PFSK-1 (cell line): ENCODE measurements around the gene S1PR2.

Source experiments
- POLR2AphosphoS5 ChIP-seq: IDR thresholded peaks from 2 replicates; pipeline ENCODE4 v1.6.1; 2012; ENCODE audit warnings: low read depth, mild to moderate bottlenecking, control low read depth, low read length, moderate library complexity
- TF ChIP-seq, protein P1 (sequence below), 2 experiments: IDR thresholded peaks; 2 replicates each; pipeline versions ENCODE4 v1.6.1 to v1.8.0; 2011 to 2012; ENCODE audit warnings: low read depth in 2 of 2, low read length in 2 of 2, control low read depth in 1 of 2, inconsistent platforms in 1 of 2, mild to moderate bottlenecking in 1 of 2, moderate library complexity in 1 of 2; ENCODE audit not compliant: insufficient read depth in 1 of 2

GRCh38 chr19:10271543-10272086 lies 40.5 kb upstream of the S1PR2 start:
- no peak for TF ChIP-seq POLR2AphosphoS5
- TF ChIP-seq, protein P1, sequence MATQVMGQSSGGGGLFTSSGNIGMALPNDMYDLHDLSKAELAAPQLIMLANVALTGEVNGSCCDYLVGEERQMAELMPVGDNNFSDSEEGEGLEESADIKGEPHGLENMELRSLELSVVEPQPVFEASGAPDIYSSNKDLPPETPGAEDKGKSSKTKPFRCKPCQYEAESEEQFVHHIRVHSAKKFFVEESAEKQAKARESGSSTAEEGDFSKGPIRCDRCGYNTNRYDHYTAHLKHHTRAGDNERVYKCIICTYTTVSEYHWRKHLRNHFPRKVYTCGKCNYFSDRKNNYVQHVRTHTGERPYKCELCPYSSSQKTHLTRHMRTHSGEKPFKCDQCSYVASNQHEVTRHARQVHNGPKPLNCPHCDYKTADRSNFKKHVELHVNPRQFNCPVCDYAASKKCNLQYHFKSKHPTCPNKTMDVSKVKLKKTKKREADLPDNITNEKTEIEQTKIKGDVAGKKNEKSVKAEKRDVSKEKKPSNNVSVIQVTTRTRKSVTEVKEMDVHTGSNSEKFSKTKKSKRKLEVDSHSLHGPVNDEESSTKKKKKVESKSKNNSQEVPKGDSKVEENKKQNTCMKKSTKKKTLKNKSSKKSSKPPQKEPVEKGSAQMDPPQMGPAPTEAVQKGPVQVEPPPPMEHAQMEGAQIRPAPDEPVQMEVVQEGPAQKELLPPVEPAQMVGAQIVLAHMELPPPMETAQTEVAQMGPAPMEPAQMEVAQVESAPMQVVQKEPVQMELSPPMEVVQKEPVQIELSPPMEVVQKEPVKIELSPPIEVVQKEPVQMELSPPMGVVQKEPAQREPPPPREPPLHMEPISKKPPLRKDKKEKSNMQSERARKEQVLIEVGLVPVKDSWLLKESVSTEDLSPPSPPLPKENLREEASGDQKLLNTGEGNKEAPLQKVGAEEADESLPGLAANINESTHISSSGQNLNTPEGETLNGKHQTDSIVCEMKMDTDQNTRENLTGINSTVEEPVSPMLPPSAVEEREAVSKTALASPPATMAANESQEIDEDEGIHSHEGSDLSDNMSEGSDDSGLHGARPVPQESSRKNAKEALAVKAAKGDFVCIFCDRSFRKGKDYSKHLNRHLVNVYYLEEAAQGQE (IDR thresholded peaks at IDR 0.05; ENCODE audit: insufficient read depth in 1 of 2, low read depth in 2 of 2, low read length in 2 of 2): no peak
